Mesendoderm (in vitro differentiated cells): Measurements from ENCODE around the gene CENATAC.

ENCODE experiments used
- DNase-seq: peaks from one replicate; pipeline ENCODE4 v3.0.0; 2013
- H2AK5ac ChIP-seq: 2 replicates; pipeline ENCODE4 v1.6.1; 2013; ENCODE audit warnings: low read length, inconsistent platforms
- H2BK120ac ChIP-seq: 2 replicates; pipeline ENCODE4 v1.6.1; 2013; ENCODE audit warnings: low read depth, mild to moderate bottlenecking, low read length, moderate library complexity, mixed read lengths
- H2BK15ac ChIP-seq: replicated peaks from 2 replicates; pipeline ENCODE4 v1.6.1; 2013; ENCODE audit warnings: low read depth, mild to moderate bottlenecking, moderate library complexity
- H2BK5ac ChIP-seq: 2 replicates; pipeline ENCODE4 v1.6.1; 2013; ENCODE audit warnings: low read length, inconsistent platforms
- H3K18ac ChIP-seq: 2 replicates; pipeline ENCODE4 v1.6.1; 2013; ENCODE audit warnings: mild to moderate bottlenecking, low read length, mixed read lengths
- H3K23ac ChIP-seq: one replicate; pipeline ENCODE4 v1.6.1; 2013; ENCODE audit warnings: low read length
- H3K27ac ChIP-seq: 2 replicates; pipeline ENCODE4 v1.5.1; 2013; ENCODE audit warnings: low read depth, mild to moderate bottlenecking, inconsistent platforms, low read length, moderate library complexity
- H3K27me3 ChIP-seq: 2 replicates; pipeline ENCODE4 v1.6.1; 2013; ENCODE audit warnings: low read length, control low read depth, mild to moderate bottlenecking, inconsistent platforms; ENCODE audit not compliant: insufficient read depth, poor library complexity
- H3K36me3 ChIP-seq: 2 replicates; pipeline ENCODE4 v1.6.1; 2013; ENCODE audit warnings: low read length, inconsistent platforms; ENCODE audit not compliant: control insufficient read depth, insufficient read depth
- H3K4ac ChIP-seq: one replicate; pipeline ENCODE4 v1.6.1; 2013; ENCODE audit warnings: low read depth, mild to moderate bottlenecking, low read length, moderate library complexity
- H3K4me1 ChIP-seq: 2 replicates; pipeline ENCODE4 v1.6.1; 2013; ENCODE audit warnings: low read depth, low read length, inconsistent platforms; ENCODE audit not compliant: control insufficient read depth
- H3K4me2 ChIP-seq: 2 replicates; pipeline ENCODE4 v1.6.1; 2013; ENCODE audit warnings: low read length
- H3K4me3 ChIP-seq: 2 replicates; pipeline ENCODE4 v1.5.1; 2013; ENCODE audit warnings: mild to moderate bottlenecking, low read length
- H3K56ac ChIP-seq: one replicate; pipeline ENCODE4 v1.6.1; 2013; ENCODE audit warnings: low read length
- H3K79me1 ChIP-seq: 2 replicates; pipeline ENCODE4 v1.6.1; 2013; ENCODE audit warnings: low read length, inconsistent platforms
- H3K79me2 ChIP-seq: 2 replicates; pipeline ENCODE4 v1.6.1; 2013; ENCODE audit warnings: mild to moderate bottlenecking, low read length; ENCODE audit not compliant: control insufficient read depth, insufficient read depth
- H3K9ac ChIP-seq: 2 replicates; pipeline ENCODE4 v1.6.1; 2013; ENCODE audit warnings: low read length, inconsistent platforms
- H4K5ac ChIP-seq: one replicate; pipeline ENCODE4 v1.6.1; 2013; ENCODE audit warnings: low read length
- H4K8ac ChIP-seq: one replicate; pipeline ENCODE4 v1.6.1; 2013; ENCODE audit warnings: low read depth, mild to moderate bottlenecking, control low read depth, low read length, moderate library complexity
- WGBS: extraction: QIAGEN DNeasy Blood & Tissue Kit; methylation state at CpG from one replicate; pipeline ENCODE4 v1.1.7; 2013; ENCODE audit warnings: low lambda C conversion rate, missing lambda C conversion rate; ENCODE audit not compliant: insufficient coverage; ENCODE audit errors: extremely low coverage; 5-methylcytosine and 5-hydroxymethylcytosine counted together

Gene CENATAC

GRCh38 chr11:118971646-118972045 lies 26.3 kb upstream of the CENATAC start, which contains the start of gene FOXR1:
Gene FOXR1, plus strand, starts transcription at chr11:118971761. Its CDS starts 171 bp downstream, at chr11:118971932.
- Histone ChIP-seq H3K27me3 (no peaks in the 10 kb centered on the region), H3K23ac (no peak within 1 kb of the TSS), H4K8ac (no peak within 1 kb of the TSS), H2AK5ac (no peak within 1 kb of the TSS), H2BK120ac (no peak within 1 kb of the TSS), H3K4ac (no peak within 1 kb of the TSS), H3K79me1 (no peaks in the 10 kb centered on the region), H3K79me2 (no peaks in the 10 kb centered on the region), H3K9ac (no peak within 1 kb of the TSS), H3K36me3 (no peaks in the 10 kb centered on the region), H3K4me2 (no peak within 1 kb of the TSS), H3K18ac (no peak within 1 kb of the TSS), H4K5ac (no peak within 1 kb of the TSS), H2BK5ac (no peak within 1 kb of the TSS), H3K4me1 (no peaks in the 10 kb centered on the region), H2BK15ac (no peak within 1 kb of the TSS), H3K27ac (no peak within 1 kb of the TSS), H3K4me3 (no peak within 1 kb of the TSS), H3K56ac (no peak within 1 kb of the TSS)
- DNase-seq = no peak
- WGBS = no CpG with 5 or more reads among the region's 33 CpGs

GRCh38 chr11:118973985-118974384 lies 24.0 kb upstream of the CENATAC start:
- H3K36me3 ChIP-seq = no peaks in the 10 kb centered on the region
- no peak overlapping the region for H3K9ac ChIP-seq
- H3K79me1 ChIP-seq = no peaks in the 10 kb centered on the region

GRCh38 chr11:118975771-118976709 lies 21.9 kb upstream of the CENATAC start:
- no peak overlapping the region for H2BK5ac ChIP-seq
- H3K4me3 ChIP-seq = no peak overlapping the region
- no peak overlapping the region for H3K4ac ChIP-seq
- H3K36me3 ChIP-seq = no peaks in the 10 kb centered on the region
- H4K5ac ChIP-seq = no peak overlapping the region
- H3K9ac ChIP-seq = no peak overlapping the region
- H3K4me1 ChIP-seq = no peaks in the 10 kb centered on the region
- DNase-seq = no peak
- H4K8ac ChIP-seq = no peak overlapping the region
- H3K27me3 ChIP-seq = no peaks in the 10 kb centered on the region
- no peaks in the 10 kb centered on the region for H3K79me1 ChIP-seq
- no peak overlapping the region for H3K4me2 ChIP-seq
- no peak overlapping the region for H2AK5ac ChIP-seq
- no peak overlapping the region for H3K27ac ChIP-seq
- H3K56ac ChIP-seq = no peak overlapping the region
- H2BK120ac ChIP-seq = no peak overlapping the region
- no peak overlapping the region for H3K18ac ChIP-seq
- H2BK15ac ChIP-seq = no peak overlapping the region
- H3K23ac ChIP-seq = no peak overlapping the region
- no peaks in the 10 kb centered on the region for H3K79me2 ChIP-seq
- WGBS = no CpG with 5 or more reads among the region's 15 CpGs

More at GRCh38 chr11:118973985-118974384, 24.0 kb upstream of the CENATAC start:
- no peak overlapping the region for H4K8ac ChIP-seq
- H2BK120ac ChIP-seq = no peak overlapping the region
- no CpG with 5 or more reads among the region's 2 CpGs for WGBS
- H3K23ac ChIP-seq = no peak overlapping the region
- H3K4me3 ChIP-seq = no peak overlapping the region
- no peaks in the 10 kb centered on the region for H3K79me2 ChIP-seq
- H3K27me3 ChIP-seq = no peaks in the 10 kb centered on the region
- H3K4me2 ChIP-seq = no peak overlapping the region
- H3K4ac ChIP-seq = no peak overlapping the region
- no peak overlapping the region for H2AK5ac ChIP-seq
- DNase-seq = no peak
- H3K27ac ChIP-seq = no peak overlapping the region
- no peaks in the 10 kb centered on the region for H3K4me1 ChIP-seq
- H4K5ac ChIP-seq = no peak overlapping the region
- no peak overlapping the region for H3K56ac ChIP-seq
- H3K18ac ChIP-seq = no peak overlapping the region
- no peak overlapping the region for H2BK15ac ChIP-seq
- no peak overlapping the region for H2BK5ac ChIP-seq

- Histone ChIP-seq H2BK120ac (no peak overlapping the region), H3K4me2 (no peak overlapping the region), H3K56ac (no peak overlapping the region), H3K79me2 (no peaks in the 10 kb centered on the region), H3K23ac (no peak overlapping the region), H3K36me3 (no peaks in the 10 kb centered on the region), H3K4me3 (no peak overlapping the region), H2BK5ac (no peak overlapping the region), H3K79me1 (no peaks in the 10 kb centered on the region), H2BK15ac (no peak overlapping the region), H3K27ac (no peak overlapping the region), H3K27me3 (no peaks in the 10 kb centered on the region), H3K4me1 (no peaks in the 10 kb centered on the region), H3K4ac (no peak overlapping the region), H3K18ac (no peak overlapping the region), H2AK5ac (no peak overlapping the region), H4K5ac (no peak overlapping the region), H3K9ac (no peak overlapping the region), H4K8ac (no peak overlapping the region)
- no CpG with 5 or more reads among the region's 9 CpGs for WGBS
- peak; percentile 22 for DNase-seq
Measured at GRCh38 chr11:118979434-118979833, 18.5 kb upstream of the CENATAC start.

GRCh38 chr11:118980191-118980881 lies 17.6 kb upstream of the CENATAC start:
- H3K18ac ChIP-seq = no peak overlapping the region
- no peak overlapping the region for H4K8ac ChIP-seq
- H3K27me3 ChIP-seq = no peaks in the 10 kb centered on the region
- no peak overlapping the region for H3K4ac ChIP-seq
- H2BK120ac ChIP-seq = no peak overlapping the region
- H3K4me3 ChIP-seq = no peak overlapping the region
- H2BK15ac ChIP-seq = no peak overlapping the region
- no peak overlapping the region for H3K23ac ChIP-seq
- H3K4me2 ChIP-seq = no peak overlapping the region
- no peak overlapping the region for H4K5ac ChIP-seq
- peak overlapping the region; percentile 16 for H3K9ac ChIP-seq
- H3K4me1 ChIP-seq = no peaks in the 10 kb centered on the region
- no peaks in the 10 kb centered on the region for H3K79me2 ChIP-seq
- peak overlapping the region; percentile 51 for H3K56ac ChIP-seq
- no peak overlapping the region for H3K27ac ChIP-seq
- no peak overlapping the region for H2BK5ac ChIP-seq
- H2AK5ac ChIP-seq = no peak overlapping the region
- peak; percentile 64 for DNase-seq
- WGBS = no CpG with 5 or more reads among the region's 21 CpGs
- no peaks in the 10 kb centered on the region for H3K79me1 ChIP-seq
- H3K36me3 ChIP-seq = no peaks in the 10 kb centered on the region
